ENCODE results near the gene GEMIN4.
"Not testable (repeated sequence)": the region's sequence is repeated elsewhere in the genome, so short reads cannot be mapped to it uniquely, and the experiment has no call there.

GEMIN4 gene

GRCh38 chr17:752002-752619 lies at the start of gene GEMIN4:
GEMIN4 (minus strand) TSS chr17:752264; CDS start chr17:752142, 122 bp downstream.
- peak; percentile 79 for DNase-seq

DNA sequence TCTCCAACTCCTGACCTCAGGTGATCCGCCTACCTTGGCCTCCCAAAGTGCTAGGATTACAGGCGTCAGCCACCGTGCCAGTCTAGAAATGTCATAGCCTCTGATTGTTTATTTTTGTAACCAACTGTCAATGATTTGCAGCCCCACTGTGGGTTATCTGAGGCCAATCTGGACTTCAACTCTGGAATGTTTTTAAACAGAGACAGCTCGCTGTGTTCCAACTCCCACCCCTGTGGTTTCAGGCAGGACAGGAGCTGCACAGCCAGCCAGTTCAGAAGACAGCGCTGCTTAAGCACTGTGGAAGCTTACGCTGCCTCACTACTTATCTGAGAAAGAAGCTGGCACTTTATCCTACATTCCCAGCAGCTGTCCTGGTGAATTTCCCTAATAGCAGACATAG lies 49.6 kb upstream of the GEMIN4 start:
- no peak for DNase-seq

DNA sequence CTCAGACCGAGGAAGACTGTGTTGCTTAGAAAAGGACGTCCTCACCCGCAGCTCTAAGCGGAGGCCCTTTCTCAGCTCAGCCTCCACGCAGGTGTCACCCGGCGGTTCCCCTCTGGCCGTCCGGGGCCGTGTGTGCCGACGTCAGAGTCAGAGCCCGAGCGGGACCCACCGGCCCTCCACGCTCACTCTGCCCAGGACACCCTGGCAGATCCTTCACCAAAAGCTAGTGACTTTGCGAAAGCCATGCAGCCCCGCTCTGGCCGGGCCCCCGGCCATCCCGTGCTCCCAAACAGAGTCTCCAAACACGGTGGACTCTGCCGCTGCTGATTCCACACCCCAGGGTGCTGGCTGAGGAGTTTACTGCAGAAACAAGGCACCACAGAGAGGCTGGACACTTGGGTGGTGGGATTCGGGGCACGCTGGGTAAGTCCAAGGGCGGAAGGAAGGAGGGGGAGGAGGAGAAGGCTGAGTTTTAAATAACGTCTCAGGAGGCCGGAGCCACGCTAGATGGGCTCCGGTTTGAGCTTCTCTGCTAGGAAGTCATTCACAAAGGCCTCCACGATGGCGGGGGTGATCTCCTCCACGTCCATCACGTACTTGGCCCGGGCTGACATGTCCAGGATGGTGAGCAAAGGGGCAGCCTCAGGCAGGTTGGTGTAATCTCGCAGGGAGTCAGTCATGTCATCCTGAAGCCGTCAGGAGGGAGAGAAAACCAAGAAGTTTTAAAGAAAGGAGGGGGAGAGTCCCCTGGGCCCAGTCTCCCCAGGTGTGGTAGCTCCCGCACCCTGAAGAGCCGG lies 48.6 kb upstream of the GEMIN4 start:
- DNase-seq: no peak

GRCh38 chr17:799261-799660 lies 47.2 kb upstream of the GEMIN4 start:
- DNase-seq: no peak

DNA sequence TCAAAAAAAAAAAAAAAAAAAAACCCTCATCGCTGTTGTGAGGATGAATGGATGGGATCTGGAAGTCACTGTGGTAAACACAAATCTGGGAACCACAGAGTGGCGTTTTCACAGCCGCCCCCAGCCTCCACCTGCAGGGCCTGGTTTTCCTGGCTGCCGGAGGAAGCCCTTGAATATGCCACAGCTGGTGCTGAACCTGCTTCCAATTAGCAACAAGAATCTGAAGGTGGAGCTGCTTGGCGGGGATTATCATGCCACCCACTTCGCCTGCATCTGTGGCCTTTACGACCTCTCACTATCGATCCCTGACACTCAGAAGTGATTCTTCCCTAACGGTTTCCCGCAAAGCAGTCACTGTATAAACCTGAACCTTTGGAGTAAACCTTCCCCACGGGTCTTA lies 46.2 kb upstream of the GEMIN4 start:
- no peak for DNase-seq

- no peak for DNase-seq
Observed at GRCh38 chr17:797236-797840, 45.3 kb upstream of the GEMIN4 start.

- DNase-seq: no peak
Observed at GRCh38 chr17:796609-797008, 44.5 kb upstream of the GEMIN4 start.

GRCh38 chr17:795721-796120 lies 43.7 kb upstream of the GEMIN4 start:
- no peak for DNase-seq

- no peak for DNase-seq
Observed at GRCh38 chr17:795276-795675, 43.2 kb upstream of the GEMIN4 start.

DNA sequence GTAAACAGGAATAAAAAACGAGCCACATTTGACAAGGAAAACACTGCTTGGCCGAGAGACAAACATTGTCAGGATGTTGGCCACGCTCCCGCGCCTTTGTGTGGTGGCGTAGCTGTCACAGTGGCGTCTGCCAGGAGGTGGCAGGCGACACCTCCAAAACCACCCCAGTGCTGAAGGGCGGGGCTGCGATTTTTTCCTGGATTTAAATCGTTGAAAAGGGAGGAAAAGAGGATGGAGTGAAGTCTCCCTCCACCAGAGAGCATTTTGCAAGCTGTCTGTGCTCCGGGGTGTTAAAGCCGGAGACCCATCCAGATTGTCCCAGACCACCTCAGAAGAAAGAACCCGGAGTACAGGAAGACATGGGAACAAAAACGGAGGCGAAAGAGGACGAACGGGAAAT lies 42.8 kb upstream of the GEMIN4 start:
- DNase-seq: peak; percentile 59

GRCh38 chr17:792277-792676 lies 40.2 kb upstream of the GEMIN4 start:
- peak; percentile 12 for DNase-seq

GRCh38 chr17:791829-792228 lies 39.8 kb upstream of the GEMIN4 start:
- DNase-seq: no peak

- not testable (repeated sequence) for DNase-seq
Observed at GRCh38 chr17:790874-791247, 38.8 kb upstream of the GEMIN4 start.

DNA sequence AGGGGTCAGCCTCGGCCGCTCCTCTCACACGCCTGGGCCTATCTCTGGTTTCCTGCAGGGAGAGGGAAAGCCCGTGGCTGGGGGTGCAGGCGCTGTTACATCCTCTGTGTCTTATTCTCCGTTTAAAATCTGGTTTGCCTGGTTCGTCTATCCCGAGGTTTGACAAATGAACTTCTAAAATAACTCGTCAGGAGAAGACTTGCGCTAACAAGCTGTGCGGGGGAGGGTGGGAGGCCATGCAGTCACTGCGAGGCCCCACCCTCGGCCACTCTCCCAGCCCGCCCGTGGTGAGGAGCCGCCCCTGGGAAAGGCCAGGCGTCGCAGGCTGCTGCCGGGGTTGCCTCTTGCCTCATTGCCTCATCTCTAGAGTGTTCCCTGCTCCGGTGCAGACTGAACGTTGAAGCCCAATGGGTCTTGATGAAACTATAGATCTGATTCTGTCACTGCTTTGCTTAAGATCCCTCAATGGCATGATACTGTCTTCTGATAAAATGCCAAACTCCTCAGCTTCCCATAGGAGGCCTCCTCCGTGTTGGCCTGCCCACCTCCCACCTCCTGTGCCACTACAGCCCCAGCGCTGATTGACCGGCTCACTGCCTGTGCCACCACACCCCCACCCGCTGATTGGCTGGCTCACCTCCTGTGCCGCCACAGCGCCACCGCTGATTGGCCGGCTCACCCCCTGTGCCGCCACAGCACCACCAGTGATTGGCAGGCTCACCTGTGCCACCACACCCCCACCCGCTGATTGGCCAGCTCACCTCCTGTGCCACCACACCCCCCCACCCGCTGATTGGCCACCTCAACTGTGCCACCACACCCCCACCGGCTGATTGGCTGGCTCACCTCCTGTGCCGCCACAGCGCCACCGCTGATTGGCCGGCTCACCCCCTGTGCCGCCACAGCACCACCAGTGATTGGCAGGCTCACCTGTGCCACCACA lies 38.1 kb upstream of the GEMIN4 start:
- DNase-seq: not testable (repeated sequence)

GRCh38 chr17:789160-789840 lies 37.2 kb upstream of the GEMIN4 start:
- DNase-seq: no peak

DNA sequence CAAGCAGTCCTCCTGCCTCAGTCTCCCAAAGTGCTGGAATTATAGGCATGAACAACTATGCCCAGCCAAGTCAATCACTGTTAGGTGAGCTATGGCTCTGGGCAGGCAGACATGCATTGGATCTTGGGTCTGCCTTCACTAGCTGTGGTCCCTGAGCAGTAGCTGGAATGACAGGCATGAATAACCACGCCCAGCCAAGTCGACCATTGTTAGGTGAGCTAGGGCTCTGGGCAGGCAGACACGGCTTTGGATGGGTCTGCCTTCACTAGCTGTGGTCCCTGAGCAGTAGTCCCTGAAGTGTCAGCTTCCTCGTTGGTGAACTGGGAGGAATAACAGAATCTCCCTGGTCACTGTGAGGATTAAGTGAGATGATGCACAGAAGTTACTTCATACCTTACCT lies 36.5 kb upstream of the GEMIN4 start:
- no peak for DNase-seq

DNA sequence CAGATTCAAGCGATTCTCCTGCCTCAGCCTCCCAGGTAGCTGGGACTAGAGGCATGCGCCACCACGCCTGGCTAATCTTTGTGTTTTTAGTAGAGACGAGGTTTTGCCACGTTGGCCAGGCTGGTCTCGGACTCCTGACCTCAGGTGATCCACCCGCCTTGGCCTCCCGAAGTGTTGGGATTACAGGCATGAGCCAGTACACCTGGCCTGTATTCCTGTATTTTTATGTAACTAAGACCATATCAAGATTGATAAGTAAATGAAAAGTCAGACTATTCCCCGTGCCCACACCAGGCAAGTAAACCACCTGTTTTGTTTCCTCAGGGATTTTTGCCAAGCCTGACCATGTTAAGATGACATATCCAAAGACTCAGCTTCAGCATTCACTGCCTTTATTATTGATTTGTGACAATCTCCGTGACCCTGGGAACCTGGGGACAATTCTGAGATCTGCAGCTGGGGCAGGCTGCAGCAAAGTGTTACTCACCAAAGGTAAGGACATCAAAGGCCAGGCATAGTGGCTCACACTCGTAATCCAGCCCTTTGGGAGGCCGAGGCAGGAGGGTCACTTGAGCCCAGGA lies 35.7 kb upstream of the GEMIN4 start:
- no peak for DNase-seq

DNA sequence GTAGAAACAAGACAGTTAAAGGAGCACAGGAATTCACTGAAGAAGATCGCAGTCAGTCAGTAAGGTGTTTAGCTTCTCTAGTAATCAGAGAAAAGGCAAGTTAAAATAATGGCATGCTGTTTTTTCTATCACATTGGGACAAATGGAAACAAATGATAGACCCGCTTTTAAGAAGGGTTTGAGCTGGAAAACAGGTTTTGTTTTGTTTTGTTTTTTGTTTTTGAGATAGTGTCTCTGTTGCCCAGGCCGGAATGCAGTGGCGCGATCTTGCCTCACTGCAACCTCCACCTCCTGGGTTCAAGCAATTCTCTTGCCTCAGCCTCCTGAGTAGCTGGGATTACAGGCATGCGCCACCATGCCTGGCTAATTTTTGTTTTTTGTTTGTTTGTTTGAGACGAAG lies 33.8 kb upstream of the GEMIN4 start:
- DNase-seq: not testable (repeated sequence)

DNA sequence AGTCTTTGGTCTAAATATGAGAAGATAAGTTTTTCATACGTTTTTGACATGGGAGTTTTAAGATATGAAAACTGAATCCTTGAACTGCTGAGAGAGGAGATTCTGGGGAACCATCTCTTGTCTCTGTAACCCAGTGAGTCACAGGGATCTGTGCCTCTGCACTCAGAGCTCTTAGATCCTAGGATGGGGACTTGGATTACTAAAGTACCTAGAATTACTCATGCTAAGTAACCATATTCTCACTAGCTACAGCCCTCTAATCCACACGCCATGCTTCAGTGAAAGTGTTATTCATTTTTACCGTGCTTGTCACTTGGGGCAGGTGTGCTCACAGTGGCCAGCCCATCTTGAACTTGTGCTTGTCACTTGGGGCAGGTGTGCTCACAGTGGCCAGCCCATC lies 32.1 kb upstream of the GEMIN4 start:
- no peak for DNase-seq

GRCh38 chr17:781805-782731 lies 30.0 kb upstream of the GEMIN4 start, which contains the start of the genes GLOD4 and MRM3:
GLOD4 (minus strand) TSS chr17:782280; CDS start chr17:782255, 25 bp downstream.
MRM3 (plus strand) TSS chr17:782353; CDS start chr17:782379, 26 bp downstream.
- DNase-seq: peak; percentile 81

DNA sequence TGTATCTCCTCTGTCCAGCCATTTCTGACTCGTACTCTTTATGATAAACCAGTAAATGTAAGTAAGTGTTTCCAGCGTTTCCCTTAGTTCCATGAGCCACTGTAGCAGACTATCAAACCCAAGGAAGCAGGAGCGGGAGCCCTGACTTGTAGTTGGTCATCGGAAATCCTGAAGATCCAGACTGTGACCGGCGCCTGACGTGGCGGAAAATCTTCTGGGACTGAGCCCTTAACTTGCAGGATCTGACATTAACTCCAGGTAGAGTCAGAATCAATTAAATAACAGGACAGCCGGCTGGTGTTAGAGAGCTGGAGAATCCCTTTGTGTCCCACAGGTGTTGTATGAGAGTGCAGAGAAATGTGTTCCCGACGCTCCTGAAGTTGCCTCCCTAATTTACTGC lies 26.0 kb upstream of the GEMIN4 start:
- DNase-seq: no peak
